ENCODE results near the gene SPAG16. TPM values are rescaled to one million over a fixed set of nuclear protein-coding genes. Genes with fewer than 3 reads are reported as not detected.

The SPAG16 gene
- total RNA-seq, 1 experiment from 2014 or later: 16.0 TPM

DNA sequence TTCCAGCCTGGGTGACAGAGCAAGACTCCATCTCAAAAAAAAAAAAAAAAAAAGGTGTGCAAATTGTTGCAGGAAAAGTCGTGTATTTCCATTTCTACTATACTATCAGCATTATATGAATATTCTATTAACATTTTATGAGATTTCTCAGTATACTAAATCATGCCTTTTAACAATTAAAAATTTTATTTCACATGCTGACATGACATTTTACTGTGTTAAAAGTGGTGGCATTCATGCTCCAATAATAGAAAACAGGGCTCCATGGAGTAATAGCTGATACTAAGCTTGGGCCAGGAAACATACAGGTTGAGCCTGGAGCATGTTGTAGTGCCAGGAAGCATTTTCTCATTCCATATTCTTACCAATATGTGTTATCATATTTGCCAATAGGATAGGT is 141.4 kb downstream of the SPAG16 start:
- DNase-seq (ENCODE audit: low spot score) (no peak), ATAC-seq (no peak)
- TF ChIP-seq, protein P1, sequence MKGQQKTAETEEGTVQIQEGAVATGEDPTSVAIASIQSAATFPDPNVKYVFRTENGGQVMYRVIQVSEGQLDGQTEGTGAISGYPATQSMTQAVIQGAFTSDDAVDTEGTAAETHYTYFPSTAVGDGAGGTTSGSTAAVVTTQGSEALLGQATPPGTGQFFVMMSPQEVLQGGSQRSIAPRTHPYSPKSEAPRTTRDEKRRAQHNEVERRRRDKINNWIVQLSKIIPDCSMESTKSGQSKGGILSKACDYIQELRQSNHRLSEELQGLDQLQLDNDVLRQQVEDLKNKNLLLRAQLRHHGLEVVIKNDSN (CRISPR knock-in tag; IDR thresholded peaks at IDR 0.05): no peak
- no peak for TF ChIP-seq SP1 (CRISPR knock-in tag; conservative IDR thresholded peaks at IDR 0.05)
- TF ChIP-seq, protein P2, sequence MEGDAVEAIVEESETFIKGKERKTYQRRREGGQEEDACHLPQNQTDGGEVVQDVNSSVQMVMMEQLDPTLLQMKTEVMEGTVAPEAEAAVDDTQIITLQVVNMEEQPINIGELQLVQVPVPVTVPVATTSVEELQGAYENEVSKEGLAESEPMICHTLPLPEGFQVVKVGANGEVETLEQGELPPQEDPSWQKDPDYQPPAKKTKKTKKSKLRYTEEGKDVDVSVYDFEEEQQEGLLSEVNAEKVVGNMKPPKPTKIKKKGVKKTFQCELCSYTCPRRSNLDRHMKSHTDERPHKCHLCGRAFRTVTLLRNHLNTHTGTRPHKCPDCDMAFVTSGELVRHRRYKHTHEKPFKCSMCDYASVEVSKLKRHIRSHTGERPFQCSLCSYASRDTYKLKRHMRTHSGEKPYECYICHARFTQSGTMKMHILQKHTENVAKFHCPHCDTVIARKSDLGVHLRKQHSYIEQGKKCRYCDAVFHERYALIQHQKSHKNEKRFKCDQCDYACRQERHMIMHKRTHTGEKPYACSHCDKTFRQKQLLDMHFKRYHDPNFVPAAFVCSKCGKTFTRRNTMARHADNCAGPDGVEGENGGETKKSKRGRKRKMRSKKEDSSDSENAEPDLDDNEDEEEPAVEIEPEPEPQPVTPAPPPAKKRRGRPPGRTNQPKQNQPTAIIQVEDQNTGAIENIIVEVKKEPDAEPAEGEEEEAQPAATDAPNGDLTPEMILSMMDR (IDR thresholded peaks at IDR 0.05): no peak
- TF ChIP-seq, protein P3, sequence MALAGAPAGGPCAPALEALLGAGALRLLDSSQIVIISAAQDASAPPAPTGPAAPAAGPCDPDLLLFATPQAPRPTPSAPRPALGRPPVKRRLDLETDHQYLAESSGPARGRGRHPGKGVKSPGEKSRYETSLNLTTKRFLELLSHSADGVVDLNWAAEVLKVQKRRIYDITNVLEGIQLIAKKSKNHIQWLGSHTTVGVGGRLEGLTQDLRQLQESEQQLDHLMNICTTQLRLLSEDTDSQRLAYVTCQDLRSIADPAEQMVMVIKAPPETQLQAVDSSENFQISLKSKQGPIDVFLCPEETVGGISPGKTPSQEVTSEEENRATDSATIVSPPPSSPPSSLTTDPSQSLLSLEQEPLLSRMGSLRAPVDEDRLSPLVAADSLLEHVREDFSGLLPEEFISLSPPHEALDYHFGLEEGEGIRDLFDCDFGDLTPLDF (CRISPR knock-in tag; IDR thresholded peaks at IDR 0.05): no peak
- TF ChIP-seq ZNF121 (CRISPR knock-in tag; IDR thresholded peaks at IDR 0.05): no peak
- no peak for TF ChIP-seq GRHL2 (CRISPR knock-in tag; IDR thresholded peaks at IDR 0.05; ENCODE audit: insufficient replicate concordance, severe bottlenecking)
- TF ChIP-seq RELA (CRISPR knock-in tag; IDR thresholded peaks at IDR 0.05; ENCODE audit: borderline replicate concordance): no peak
- no peak for TF ChIP-seq NFYB (CRISPR knock-in tag; conservative IDR thresholded peaks at IDR 0.05; ENCODE audit: low read depth)
- no peak for TF ChIP-seq CREB1 (CRISPR knock-in tag; IDR thresholded peaks at IDR 0.05)
- TF ChIP-seq ETV6 (CRISPR knock-in tag; IDR thresholded peaks at IDR 0.05): no peak
- no peak for TF ChIP-seq ZNF138 (CRISPR knock-in tag; conservative IDR thresholded peaks at IDR 0.05)
- no peak for TF ChIP-seq ELF4 (CRISPR knock-in tag; IDR thresholded peaks at IDR 0.05; ENCODE audit: low read depth)
- TF ChIP-seq SMAD4 (CRISPR knock-in tag; IDR thresholded peaks at IDR 0.05): no peak
- no peak for TF ChIP-seq ZNF317 (CRISPR knock-in tag; IDR thresholded peaks at IDR 0.05; ENCODE audit: borderline replicate concordance, low read depth)
- TF ChIP-seq, protein P4, sequence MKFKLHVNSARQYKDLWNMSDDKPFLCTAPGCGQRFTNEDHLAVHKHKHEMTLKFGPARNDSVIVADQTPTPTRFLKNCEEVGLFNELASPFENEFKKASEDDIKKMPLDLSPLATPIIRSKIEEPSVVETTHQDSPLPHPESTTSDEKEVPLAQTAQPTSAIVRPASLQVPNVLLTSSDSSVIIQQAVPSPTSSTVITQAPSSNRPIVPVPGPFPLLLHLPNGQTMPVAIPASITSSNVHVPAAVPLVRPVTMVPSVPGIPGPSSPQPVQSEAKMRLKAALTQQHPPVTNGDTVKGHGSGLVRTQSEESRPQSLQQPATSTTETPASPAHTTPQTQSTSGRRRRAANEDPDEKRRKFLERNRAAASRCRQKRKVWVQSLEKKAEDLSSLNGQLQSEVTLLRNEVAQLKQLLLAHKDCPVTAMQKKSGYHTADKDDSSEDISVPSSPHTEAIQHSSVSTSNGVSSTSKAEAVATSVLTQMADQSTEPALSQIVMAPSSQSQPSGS (CRISPR knock-in tag; IDR thresholded peaks at IDR 0.05; ENCODE audit: borderline replicate concordance, low read depth): no peak
- TF ChIP-seq, protein P5, sequence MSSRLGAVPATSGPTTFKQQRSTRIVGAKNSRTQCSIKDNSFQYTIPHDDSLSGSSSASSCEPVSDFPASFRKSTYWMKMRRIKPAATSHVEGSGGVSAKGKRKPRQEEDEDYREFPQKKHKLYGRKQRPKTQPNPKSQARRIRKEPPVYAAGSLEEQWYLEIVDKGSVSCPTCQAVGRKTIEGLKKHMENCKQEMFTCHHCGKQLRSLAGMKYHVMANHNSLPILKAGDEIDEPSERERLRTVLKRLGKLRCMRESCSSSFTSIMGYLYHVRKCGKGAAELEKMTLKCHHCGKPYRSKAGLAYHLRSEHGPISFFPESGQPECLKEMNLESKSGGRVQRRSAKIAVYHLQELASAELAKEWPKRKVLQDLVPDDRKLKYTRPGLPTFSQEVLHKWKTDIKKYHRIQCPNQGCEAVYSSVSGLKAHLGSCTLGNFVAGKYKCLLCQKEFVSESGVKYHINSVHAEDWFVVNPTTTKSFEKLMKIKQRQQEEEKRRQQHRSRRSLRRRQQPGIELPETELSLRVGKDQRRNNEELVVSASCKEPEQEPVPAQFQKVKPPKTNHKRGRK (CRISPR knock-in tag; IDR thresholded peaks at IDR 0.05; ENCODE audit: borderline replicate concordance): no peak
- no peak for TF ChIP-seq FOXJ3 (CRISPR knock-in tag; IDR thresholded peaks at IDR 0.05; ENCODE audit: borderline replicate concordance)
- Mint-ChIP-seq H3K27ac (no peak overlapping the region), H3K4me1 (peaks cover 5% of the 10 kb centered on the region; the same call in 1 of the 2 replicates), H3K27me3 (ENCODE audit: low read depth) (no peaks in the 10 kb centered on the region), H3K9me3 (peaks cover 13% of the 10 kb centered on the region), H3K4me3 (no peak overlapping the region), H3K36me3 (peaks cover 12% of the 10 kb centered on the region)
- POLR2A ChIA-PET: no interaction called here
- CTCF ChIA-PET: no interaction called here

DNA sequence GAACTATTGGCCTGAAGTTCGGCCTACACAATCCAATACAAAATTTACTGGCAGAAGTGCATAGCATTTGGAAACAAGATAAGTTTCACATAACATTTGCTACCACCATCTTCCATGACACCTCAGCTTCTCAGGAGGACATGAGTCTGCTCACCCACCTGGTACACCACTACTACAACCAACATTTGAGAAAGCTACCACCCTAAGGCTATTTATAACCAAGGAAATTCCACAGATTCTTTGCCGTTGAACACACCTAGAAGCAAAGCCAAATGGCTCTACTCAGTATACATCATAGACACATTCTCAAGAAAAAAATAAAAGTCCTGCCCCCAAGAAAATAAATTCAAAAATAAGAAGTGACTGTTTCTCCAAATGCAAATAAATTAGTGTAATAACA is 145.3 kb downstream of the SPAG16 start:
- no peak for ATAC-seq
- 0 out of 2 replicates have a peak overlapping the region, but pooled peaks have one; percentile 22 for H3K27ac Mint-ChIP-seq
- CTCF ChIA-PET: no interaction called here
- no peak overlapping the region for H3K4me3 Mint-ChIP-seq
- POLR2A ChIA-PET: no interaction called here
- H3K9me3 Mint-ChIP-seq: peaks cover 28% of the 10 kb centered on the region
- peaks cover 7% of the 10 kb centered on the region for H3K36me3 Mint-ChIP-seq
- DNase-seq (ENCODE audit: low spot score): no peak
- no peaks in the 10 kb centered on the region for H3K27me3 Mint-ChIP-seq (ENCODE audit: low read depth)
- peaks cover 5% of the 10 kb centered on the region; the same call in 1 of the 2 replicates for H3K4me1 Mint-ChIP-seq
- TF ChIP-seq, protein P6, sequence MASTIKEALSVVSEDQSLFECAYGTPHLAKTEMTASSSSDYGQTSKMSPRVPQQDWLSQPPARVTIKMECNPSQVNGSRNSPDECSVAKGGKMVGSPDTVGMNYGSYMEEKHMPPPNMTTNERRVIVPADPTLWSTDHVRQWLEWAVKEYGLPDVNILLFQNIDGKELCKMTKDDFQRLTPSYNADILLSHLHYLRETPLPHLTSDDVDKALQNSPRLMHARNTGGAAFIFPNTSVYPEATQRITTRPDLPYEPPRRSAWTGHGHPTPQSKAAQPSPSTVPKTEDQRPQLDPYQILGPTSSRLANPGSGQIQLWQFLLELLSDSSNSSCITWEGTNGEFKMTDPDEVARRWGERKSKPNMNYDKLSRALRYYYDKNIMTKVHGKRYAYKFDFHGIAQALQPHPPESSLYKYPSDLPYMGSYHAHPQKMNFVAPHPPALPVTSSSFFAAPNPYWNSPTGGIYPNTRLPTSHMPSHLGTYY (CRISPR knock-in tag; IDR thresholded peaks at IDR 0.05): no peak
- no peak for TF ChIP-seq ETV6 (CRISPR knock-in tag; IDR thresholded peaks at IDR 0.05)
- TF ChIP-seq NR3C1 (CRISPR knock-in tag; conservative IDR thresholded peaks at IDR 0.05; ENCODE audit: low read depth): no peak
- TF ChIP-seq NFE2L1 (CRISPR knock-in tag; IDR thresholded peaks at IDR 0.05): no peak
- TF ChIP-seq, protein P7, sequence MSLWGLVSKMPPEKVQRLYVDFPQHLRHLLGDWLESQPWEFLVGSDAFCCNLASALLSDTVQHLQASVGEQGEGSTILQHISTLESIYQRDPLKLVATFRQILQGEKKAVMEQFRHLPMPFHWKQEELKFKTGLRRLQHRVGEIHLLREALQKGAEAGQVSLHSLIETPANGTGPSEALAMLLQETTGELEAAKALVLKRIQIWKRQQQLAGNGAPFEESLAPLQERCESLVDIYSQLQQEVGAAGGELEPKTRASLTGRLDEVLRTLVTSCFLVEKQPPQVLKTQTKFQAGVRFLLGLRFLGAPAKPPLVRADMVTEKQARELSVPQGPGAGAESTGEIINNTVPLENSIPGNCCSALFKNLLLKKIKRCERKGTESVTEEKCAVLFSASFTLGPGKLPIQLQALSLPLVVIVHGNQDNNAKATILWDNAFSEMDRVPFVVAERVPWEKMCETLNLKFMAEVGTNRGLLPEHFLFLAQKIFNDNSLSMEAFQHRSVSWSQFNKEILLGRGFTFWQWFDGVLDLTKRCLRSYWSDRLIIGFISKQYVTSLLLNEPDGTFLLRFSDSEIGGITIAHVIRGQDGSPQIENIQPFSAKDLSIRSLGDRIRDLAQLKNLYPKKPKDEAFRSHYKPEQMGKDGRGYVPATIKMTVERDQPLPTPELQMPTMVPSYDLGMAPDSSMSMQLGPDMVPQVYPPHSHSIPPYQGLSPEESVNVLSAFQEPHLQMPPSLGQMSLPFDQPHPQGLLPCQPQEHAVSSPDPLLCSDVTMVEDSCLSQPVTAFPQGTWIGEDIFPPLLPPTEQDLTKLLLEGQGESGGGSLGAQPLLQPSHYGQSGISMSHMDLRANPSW (CRISPR knock-in tag; conservative IDR thresholded peaks at IDR 0.05; ENCODE audit: low read depth): no peak
- TF ChIP-seq ESRRA (CRISPR knock-in tag; IDR thresholded peaks at IDR 0.05; ENCODE audit: borderline replicate concordance): no peak
- TF ChIP-seq GABPB1 (CRISPR knock-in tag; IDR thresholded peaks at IDR 0.05): no peak
- no peak for TF ChIP-seq ZNF232 (CRISPR knock-in tag; IDR thresholded peaks at IDR 0.05)
- TF ChIP-seq NR2C2 (CRISPR knock-in tag; IDR thresholded peaks at IDR 0.05): no peak
- no peak for TF ChIP-seq ZNF138 (CRISPR knock-in tag; conservative IDR thresholded peaks at IDR 0.05)
- no peak for TF ChIP-seq TCF7 (CRISPR knock-in tag; IDR thresholded peaks at IDR 0.05; ENCODE audit: low read depth)
- no peak for TF ChIP-seq HMGA2 (CRISPR knock-in tag; IDR thresholded peaks at IDR 0.05)
